Loucy (cell line): ENCODE measurements around the gene SMAGP.

Experiments
- CTCF ChIP-seq: fragments of 200-600 bp; sonication (generic); conservative IDR thresholded peaks from 2 replicates; pipeline ENCODE4 v1.5.1; 2014; ENCODE audit warnings: mild to moderate bottlenecking, antibody characterized with exemption, low read length
- EZH2phosphoT487 ChIP-seq: fragments of 200-600 bp; IDR thresholded peaks from 2 replicates; pipeline ENCODE4 v1.6.1; 2018; ENCODE audit warnings: antibody characterized with exemption, mild to moderate bottlenecking, moderate library complexity, borderline replicate concordance

GRCh38 chr12:51245476-51246253, 24.6 kb downstream of the SMAGP start:
- TF ChIP-seq CTCF (no peak), EZH2phosphoT487 (no peak)
